Breast epithelium (tissue), 3 donors: ENCODE data around the gene BNIP3.

Source experiments
- POLR2AphosphoS5 ChIP-seq, 3 donors: sonication (generic); formaldehyde crosslinking; IDR thresholded peaks; one replicate each; pipeline ENCODE4 v1.6.1; 2017; ENCODE audit warnings: antibody characterized with exemption in 3 of 3
- TF ChIP-seq, protein P1 (sequence below), 3 donors: fragments of 450-650 bp; IDR thresholded peaks; one replicate each; pipeline ENCODE4 v1.5.1; 2016 to 2017; ENCODE audit warnings: antibody characterized with exemption in 3 of 3, mild to moderate bottlenecking in 3 of 3, moderate library complexity in 3 of 3

DNA sequence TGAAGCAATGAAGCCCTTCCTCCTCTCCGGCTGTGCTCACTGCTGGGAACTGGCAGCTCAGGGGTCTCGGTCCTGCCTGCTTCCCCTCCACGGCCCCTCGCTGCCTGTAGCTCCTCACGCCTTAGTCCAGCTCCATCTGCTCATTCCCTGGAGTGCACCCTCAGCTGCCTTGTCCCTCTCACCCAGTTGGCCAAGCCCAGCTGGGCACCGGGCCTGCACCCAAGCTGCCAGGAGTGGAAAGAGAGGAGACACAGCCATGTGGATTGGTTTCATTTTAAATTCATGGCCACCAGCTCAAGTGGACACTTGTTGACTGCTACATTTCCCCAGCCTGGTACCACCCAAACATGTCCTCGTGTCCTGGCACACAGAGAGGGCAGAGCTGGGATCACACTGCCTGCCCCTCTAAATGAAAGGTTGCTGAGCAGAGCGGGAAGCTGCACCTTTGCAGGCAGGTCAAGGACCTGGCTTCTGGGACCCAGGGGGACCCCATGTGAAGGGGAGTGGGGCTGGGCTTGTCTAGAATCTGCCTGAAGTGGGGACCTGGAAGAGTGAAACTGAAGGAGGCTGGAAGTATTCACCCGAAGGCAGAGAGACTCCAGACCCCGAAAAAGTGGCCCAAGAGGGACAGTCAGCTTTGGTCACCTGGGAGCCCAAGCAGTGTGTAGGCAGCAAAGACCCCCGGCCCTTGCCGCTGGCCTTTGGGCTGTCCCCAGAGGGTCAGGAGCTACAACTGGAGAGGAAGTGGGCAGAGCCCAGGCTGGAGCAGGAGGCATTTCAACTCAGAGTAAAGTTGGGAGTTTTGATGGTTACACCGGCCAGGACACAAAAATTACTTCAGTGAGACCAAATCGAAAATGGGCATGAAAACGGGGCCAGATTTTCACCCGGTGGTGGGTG is 15.0 kb upstream of the BNIP3 start:
- TF ChIP-seq, protein P1, sequence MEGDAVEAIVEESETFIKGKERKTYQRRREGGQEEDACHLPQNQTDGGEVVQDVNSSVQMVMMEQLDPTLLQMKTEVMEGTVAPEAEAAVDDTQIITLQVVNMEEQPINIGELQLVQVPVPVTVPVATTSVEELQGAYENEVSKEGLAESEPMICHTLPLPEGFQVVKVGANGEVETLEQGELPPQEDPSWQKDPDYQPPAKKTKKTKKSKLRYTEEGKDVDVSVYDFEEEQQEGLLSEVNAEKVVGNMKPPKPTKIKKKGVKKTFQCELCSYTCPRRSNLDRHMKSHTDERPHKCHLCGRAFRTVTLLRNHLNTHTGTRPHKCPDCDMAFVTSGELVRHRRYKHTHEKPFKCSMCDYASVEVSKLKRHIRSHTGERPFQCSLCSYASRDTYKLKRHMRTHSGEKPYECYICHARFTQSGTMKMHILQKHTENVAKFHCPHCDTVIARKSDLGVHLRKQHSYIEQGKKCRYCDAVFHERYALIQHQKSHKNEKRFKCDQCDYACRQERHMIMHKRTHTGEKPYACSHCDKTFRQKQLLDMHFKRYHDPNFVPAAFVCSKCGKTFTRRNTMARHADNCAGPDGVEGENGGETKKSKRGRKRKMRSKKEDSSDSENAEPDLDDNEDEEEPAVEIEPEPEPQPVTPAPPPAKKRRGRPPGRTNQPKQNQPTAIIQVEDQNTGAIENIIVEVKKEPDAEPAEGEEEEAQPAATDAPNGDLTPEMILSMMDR (IDR thresholded peaks at IDR 0.05), result no peak
- no peak for TF ChIP-seq POLR2AphosphoS5 (IDR thresholded peaks at IDR 0.05)
